Measurements from ENCODE around the gene ACOXL.
"Not testable (repeated sequence)": the region's sequence is repeated elsewhere in the genome, so short reads cannot be mapped to it uniquely, and the experiment has no call there.

The ACOXL gene

GRCh38 chr2:111032721-111033429 lies 300.5 kb downstream of the ACOXL start:
- no peak for DNase-seq

- no peak for DNase-seq
Measured at GRCh38 chr2:111034146-111034545, 301.8 kb downstream of the ACOXL start.

- no peak for DNase-seq
Measured at GRCh38 chr2:111034606-111035005, 302.2 kb downstream of the ACOXL start.

- DNase-seq: no peak
Measured at GRCh38 chr2:111035830-111036441, 303.6 kb downstream of the ACOXL start.

GRCh38 chr2:111037128-111037527 lies 304.8 kb downstream of the ACOXL start:
- DNase-seq: no peak

GRCh38 chr2:111039628-111040383 lies 307.4 kb downstream of the ACOXL start:
- no peak for DNase-seq

- DNase-seq: no peak
Measured at GRCh38 chr2:111041398-111042202, 309.2 kb downstream of the ACOXL start.

GRCh38 chr2:111042261-111042660 lies 309.9 kb downstream of the ACOXL start:
- DNase-seq: no peak

- DNase-seq: no peak
Measured at GRCh38 chr2:111042772-111043771, 310.7 kb downstream of the ACOXL start.

GRCh38 chr2:111044066-111044465 lies 311.7 kb downstream of the ACOXL start:
- no peak for DNase-seq

- DNase-seq: not testable (repeated sequence)
Measured at GRCh38 chr2:111045236-111045635, 312.9 kb downstream of the ACOXL start.

GRCh38 chr2:111045771-111046444 lies 313.5 kb downstream of the ACOXL start:
- DNase-seq: no peak

- DNase-seq: no peak
Measured at GRCh38 chr2:111046670-111047069, 314.3 kb downstream of the ACOXL start.

GRCh38 chr2:111048856-111049768 lies 316.7 kb downstream of the ACOXL start:
- DNase-seq: no peak

- no peak for DNase-seq
Measured at GRCh38 chr2:111049792-111050640, 317.6 kb downstream of the ACOXL start.

- no peak for DNase-seq
Measured at GRCh38 chr2:111050701-111051376, 318.5 kb downstream of the ACOXL start.

- DNase-seq: no peak
Measured at GRCh38 chr2:111052621-111053020, 320.2 kb downstream of the ACOXL start.
